B cell (primary cell): ENCODE measurements around the gene RCAN3.

Experiments
- EZH2 ChIP-seq: IDR thresholded peaks from 2 replicates; pipeline ENCODE4 v1.6.1; 2012; ENCODE audit warnings: borderline replicate concordance, low read depth, mild to moderate bottlenecking, moderate library complexity, low read length; ENCODE audit not compliant: insufficient read depth, poor library complexity, severe bottlenecking
- TF ChIP-seq, protein P1 (sequence below): fragments of 200-600 bp; IDR thresholded peaks from one replicate; pipeline ENCODE4 v1.8.0; 2022; ENCODE audit warnings: antibody characterized with exemption, mild to moderate bottlenecking

DNA sequence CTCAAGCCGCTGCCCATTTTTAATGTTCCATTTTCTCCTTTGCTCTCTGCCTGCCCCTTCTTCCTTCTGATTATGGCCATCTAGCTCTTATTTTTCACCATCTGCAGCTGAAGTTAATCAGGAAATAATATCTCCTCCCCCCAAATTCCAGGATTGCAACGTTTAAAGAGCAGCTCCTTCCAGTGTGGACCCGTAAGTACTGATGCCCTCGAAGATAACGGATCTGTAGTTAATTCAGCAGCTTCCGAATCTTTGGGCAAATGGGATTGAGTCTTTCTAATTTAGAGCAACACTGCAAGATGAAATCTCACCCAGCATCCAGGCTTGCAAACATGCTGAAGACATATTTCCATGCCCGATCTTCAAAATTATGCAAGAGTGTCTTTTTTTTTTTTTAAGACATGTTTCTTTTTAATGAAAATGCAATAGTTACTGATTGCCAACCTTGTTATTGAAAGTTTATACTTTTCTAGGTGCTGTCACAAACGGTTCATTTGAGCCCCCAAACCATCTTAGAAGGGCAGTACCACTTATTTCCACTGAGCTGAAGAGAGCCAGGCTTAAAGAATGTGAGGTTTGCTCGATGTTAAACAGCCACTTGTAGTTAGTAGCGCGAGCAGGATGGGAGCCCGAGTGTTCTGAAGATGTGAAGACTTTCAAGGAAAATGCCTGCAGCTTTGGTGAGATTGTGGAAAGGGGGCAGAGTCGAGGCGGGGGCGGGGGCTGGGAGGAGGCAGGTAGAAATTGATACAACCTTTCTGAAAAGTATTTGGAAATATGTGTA lies 10.9 kb upstream of the RCAN3 start:
- TF ChIP-seq, protein P1, sequence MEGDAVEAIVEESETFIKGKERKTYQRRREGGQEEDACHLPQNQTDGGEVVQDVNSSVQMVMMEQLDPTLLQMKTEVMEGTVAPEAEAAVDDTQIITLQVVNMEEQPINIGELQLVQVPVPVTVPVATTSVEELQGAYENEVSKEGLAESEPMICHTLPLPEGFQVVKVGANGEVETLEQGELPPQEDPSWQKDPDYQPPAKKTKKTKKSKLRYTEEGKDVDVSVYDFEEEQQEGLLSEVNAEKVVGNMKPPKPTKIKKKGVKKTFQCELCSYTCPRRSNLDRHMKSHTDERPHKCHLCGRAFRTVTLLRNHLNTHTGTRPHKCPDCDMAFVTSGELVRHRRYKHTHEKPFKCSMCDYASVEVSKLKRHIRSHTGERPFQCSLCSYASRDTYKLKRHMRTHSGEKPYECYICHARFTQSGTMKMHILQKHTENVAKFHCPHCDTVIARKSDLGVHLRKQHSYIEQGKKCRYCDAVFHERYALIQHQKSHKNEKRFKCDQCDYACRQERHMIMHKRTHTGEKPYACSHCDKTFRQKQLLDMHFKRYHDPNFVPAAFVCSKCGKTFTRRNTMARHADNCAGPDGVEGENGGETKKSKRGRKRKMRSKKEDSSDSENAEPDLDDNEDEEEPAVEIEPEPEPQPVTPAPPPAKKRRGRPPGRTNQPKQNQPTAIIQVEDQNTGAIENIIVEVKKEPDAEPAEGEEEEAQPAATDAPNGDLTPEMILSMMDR: no peak
- no peak for TF ChIP-seq EZH2
